HG03354 (cell line): ENCODE measurements around the gene PODN.

ENCODE experiments used
- ATAC-seq: cut with Tn5 transposase; IDR thresholded peaks from one replicate; pipeline ENCODE4 v1.9.1; 2021; ENCODE audit warnings: mild to moderate bottlenecking; ENCODE audit not compliant: unreplicated experiment, poor library complexity, severe bottlenecking

Gene PODN

DNA sequence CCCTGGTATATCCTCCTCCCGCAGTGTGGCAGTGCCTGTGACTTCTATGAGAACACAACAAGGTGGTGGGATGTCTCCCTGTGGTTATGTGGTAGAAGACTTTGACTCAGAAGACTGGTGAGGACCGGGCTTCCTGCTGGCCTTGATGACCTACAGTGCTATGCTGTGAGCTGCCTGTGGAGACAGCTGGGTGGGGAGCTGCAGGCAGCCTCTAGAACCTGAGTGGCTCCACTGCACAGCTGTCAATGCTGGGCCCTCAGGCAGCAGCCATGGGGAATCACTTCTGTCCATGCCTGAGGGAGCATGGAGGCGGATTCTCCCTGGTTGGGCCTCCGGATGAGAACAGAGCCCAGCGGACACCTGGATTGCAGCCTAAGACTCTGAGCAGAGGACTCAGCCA is 65.5 kb downstream of the PODN start:
- no peak for ATAC-seq

DNA sequence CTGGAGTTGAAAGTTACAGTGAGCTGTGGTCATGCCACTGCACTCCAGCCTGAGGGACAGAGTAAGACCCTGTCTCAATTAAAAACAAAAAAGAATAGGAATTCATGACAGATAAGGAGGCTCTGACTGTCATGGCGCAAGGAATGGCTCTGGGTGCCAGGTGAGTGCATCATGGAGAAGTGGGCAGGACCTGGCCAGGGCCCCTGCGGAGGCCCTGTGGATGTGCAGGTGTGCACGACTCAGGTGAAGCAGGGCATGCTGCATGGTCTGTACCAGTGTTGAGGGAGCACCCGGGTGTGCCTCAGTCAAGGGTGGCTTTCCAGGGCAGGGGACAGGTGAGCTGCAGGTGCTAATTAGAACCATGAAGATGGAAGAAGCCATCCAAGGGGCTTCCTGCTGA is 66.4 kb downstream of the PODN start:
- no peak for ATAC-seq

DNA sequence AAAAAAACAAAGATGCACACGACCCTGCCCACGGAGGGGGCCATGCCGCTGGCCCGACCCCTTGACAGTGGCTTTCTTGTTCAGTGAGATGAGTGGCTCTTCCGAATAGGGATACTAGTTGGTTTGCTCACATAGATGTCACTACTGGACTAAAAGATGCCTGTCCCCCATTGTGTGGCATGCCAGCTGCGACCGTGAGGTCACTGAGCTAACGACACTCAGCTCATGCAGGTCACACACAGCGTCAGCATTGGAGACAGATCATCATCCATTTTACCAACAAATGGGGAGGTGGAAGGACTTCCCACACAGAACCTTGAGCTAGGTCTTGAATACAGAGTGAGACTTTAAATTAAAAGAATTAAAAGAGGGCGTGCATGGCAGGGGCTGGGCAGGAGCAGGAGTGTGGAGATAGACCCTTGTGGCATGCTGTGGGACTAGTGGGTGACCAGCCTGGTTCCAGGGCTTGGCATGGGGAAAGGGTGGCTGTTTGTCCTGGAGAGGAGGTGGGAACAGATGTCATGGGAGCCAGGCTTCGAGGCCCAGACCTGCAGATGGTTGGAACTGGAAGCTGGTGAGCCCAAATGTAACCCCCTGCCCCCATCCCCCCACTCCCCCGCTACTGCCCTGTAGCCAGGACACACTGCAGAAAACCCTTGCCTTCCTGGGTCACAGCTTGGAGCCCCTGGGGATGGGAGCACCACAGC is 68.0 kb downstream of the PODN start:
- ATAC-seq: no peak

DNA sequence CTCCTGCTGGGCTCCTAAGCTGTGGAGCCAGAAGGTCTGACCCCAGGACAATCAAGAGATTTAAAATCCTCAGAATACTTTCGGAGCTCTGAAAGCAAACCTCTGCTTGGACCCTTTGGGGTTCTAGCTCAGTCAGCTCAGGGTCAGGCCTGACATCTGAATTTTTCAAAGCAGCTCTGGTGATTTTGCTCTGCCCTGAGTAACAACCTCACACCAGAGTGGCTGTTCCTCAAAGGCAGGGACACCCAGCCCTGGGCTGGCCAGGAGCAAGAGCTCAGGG is 68.5 kb downstream of the PODN start:
- no peak for ATAC-seq

DNA sequence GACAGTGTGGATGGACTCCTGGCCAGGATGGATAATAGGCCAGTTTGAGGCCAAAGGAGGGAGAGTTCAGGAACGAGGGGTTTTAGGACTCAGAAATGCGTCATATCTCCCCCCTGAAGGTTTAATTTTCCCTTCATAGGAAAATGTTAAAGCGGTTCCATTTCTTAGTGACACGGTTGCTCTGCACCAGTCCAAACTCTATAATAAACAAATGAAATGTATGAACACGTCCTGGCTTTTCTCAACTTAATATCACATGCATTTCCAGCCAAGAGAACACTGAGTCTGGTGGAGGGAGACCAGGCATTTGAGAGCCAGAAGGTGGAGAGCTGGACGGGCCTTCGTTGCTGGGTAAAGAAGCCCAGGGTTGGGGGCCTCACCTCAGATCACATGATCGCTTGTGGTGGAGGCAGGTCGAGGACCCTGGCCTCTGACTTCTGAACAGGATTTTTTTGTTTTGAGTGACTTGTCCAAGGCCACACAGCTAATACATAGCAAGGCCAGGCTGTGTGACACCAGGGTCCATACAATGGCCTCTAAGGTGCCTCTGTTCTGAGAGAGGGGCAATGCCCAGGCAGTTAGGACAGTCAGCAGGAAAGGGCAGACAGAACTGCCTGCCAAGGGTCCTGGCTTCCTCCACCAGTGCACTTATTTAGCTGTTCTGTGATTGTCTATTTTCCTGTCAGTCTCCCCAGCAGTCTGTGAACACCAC is 69.0 kb downstream of the PODN start:
- no peak for ATAC-seq

DNA sequence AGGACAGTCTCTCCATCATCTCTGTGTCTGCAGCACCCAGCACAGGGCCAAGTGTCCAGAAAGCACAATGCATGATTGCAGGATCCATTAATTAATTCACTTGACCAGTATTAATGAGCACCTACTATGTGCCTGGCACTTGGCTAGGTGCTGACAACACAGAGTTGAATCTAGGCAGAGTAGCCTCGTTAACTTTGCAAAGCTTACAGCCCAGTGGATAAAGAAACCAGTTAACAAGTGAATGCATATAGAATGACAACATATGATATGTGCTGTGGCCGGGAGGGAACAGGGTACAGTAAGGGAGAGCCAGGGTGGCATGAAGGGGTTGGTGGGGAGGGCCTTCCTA is 69.6 kb downstream of the PODN start:
- no peak for ATAC-seq

DNA sequence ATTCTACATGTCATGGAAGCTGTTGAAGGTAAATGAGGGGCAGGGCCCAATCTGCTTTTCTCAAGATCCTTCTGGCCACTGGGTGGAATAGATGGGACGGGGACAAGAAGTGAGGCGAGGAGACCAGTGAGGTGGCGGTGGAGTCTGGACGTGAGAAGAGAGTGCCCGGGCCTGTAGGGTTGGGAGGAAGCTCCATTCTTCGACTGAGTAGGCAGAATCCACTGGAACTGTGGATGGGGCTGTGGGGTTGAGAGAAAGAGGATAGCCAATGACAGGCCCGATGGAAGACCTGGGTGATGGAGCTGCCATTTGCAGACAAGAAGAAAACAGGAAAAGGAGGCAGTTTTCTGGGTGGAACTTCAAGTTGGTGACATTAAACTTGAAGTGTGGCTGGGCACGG is 70.2 kb downstream of the PODN start:
- no peak for ATAC-seq

DNA sequence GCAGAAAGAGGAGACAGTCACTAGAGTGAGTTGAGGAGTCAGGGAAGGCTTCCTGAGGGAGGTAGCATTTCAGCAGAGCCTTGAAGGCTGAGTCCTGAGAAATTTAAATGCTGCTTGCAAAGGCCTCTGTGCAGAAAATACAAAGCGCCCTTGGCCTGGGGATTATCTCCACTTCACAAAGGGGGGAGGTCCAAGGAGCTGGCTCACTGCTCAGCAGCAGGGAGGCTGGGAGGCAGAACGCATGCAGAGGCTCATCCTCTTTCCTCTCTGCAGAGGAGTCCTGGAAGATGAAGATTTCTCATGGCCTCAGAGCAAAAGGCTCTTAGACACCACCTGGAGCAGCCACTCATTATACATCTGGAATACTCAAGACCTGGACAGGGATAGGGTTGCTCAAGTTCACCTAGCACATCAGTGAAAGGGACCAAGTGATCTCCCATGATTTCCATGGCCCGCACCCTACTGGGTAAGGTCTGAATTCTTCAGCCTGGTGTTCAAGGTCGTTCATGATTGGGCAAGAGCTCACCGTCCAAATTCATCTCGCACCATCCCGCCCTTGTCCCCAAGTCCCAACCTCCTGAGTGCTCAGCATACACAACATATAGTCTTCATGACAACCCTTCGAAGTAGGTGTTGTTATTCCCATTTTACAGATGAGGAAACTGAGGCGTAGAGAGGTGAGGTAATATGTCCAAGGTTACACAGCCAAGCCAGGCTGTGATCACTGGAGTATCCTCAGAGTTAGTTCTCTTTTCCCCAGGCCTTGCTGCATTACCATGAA is 71.4 kb downstream of the PODN start:
- no peak for ATAC-seq

DNA sequence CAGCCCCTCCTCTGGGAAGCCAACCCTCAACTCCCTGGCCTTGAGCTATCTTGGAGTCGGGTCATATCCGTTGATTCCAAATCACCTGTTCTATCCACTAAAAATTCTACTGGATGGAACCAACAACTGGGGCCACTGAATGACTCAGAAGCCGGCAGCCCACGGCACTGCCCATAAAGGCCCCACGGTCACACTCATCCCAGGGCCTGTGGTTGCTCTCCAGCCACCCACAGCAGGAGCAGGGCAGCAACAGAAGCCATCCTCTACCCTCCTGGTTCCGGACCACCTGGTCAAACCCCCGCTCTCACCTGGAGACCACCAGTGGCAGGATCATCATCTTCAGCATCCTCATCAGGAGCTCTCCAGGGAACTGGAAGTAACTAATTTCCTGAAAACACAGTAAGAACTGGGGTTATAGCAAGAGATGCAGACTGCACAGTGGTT is 72.1 kb downstream of the PODN start:
- no peak for ATAC-seq
